ENCODE measurements around the gene PARP12.

Gene PARP12

GRCh38 chr7:139982927-139983920, 79.5 kb downstream of the PARP12 start:
- Histone ChIP-seq H4K20me1 (peaks cover 0 to 6% (median 0%) of the 10 kb centered on the region in 11 experiments; a peak in 2 of 22 replicates), H3K9me3 (replicated peaks in 1 of 11) (peaks cover 0 to 5% (median 0%) of the 10 kb centered on the region in 11 experiments; a peak in 2 of 22 replicates), H3K36me3 (peaks cover 0 to 40% (median 0%) of the 10 kb centered on the region in 11 experiments; a peak in 5 of 22 replicates), H3K4me1 (peaks cover 9 to 18% (median 13%) of the 10 kb centered on the region in 10 experiments), H3K27ac (no peak overlapping the region), H3K4me3 (no peak overlapping the region), H3K4me2 (no peak overlapping the region), H3K27me3 (no peaks in the 10 kb centered on the region), H3K9ac (no peak overlapping the region)
- no peak for TF ChIP-seq Cebpa-rat (IDR thresholded peaks at IDR 0.05)

GRCh38 chr7:139981511-139981895, 81.2 kb downstream of the PARP12 start:
- H3K4me2 ChIP-seq, result no peak overlapping the region
- peaks cover 0 to 37% (median 0%) of the 10 kb centered on the region in 11 experiments; a peak in 6 of 22 replicates for H3K36me3 ChIP-seq
- no peak overlapping the region for H3K9ac ChIP-seq
- H3K4me1 ChIP-seq, result peaks cover 18 to 23% (median 20%) of the 10 kb centered on the region in 10 experiments
- no peaks in the 10 kb centered on the region for H3K27me3 ChIP-seq
- H3K9me3 ChIP-seq (replicated peaks in 1 of 11), result peaks cover 10 to 18% (median 11%) of the 10 kb centered on the region in 11 experiments
- H3K27ac ChIP-seq, result no peak overlapping the region
- H4K20me1 ChIP-seq, result no peaks in the 10 kb centered on the region; a peak in 1 of 22 replicates
- no peak for TF ChIP-seq Cebpa-rat (IDR thresholded peaks at IDR 0.05)
- no peak overlapping the region for H3K4me3 ChIP-seq

- H3K36me3 ChIP-seq, result peaks cover 0 to 62% (median 0%) of the 10 kb centered on the region in 11 experiments; a peak in 7 of 22 replicates
- peak overlapping the region in 6 of 10 experiments; percentile 12 to 31 (median 26); a peak in 8 of 20 replicates for H3K4me3 ChIP-seq
- peak overlapping the region; percentile 55 to 84 (median 70) for H3K4me2 ChIP-seq
- no peaks in the 10 kb centered on the region for H3K27me3 ChIP-seq
- no peaks in the 10 kb centered on the region; a peak in 1 of 22 replicates for H4K20me1 ChIP-seq
- peaks cover 30 to 36% (median 31%) of the 10 kb centered on the region in 10 experiments for H3K4me1 ChIP-seq
- TF ChIP-seq Cebpa-rat (IDR thresholded peaks at IDR 0.05), result no peak
- peak overlapping the region in 5 of 11 experiments; percentile 4 to 51 (median 39); a peak in 6 of 22 replicates for H3K27ac ChIP-seq
- peaks cover 18 to 35% (median 24%) of the 10 kb centered on the region in 11 experiments for H3K9me3 ChIP-seq (replicated peaks in 1 of 11)
- no peak overlapping the region for H3K9ac ChIP-seq
Measured at GRCh38 chr7:139976838-139977656, 85.7 kb downstream of the PARP12 start.

DNA sequence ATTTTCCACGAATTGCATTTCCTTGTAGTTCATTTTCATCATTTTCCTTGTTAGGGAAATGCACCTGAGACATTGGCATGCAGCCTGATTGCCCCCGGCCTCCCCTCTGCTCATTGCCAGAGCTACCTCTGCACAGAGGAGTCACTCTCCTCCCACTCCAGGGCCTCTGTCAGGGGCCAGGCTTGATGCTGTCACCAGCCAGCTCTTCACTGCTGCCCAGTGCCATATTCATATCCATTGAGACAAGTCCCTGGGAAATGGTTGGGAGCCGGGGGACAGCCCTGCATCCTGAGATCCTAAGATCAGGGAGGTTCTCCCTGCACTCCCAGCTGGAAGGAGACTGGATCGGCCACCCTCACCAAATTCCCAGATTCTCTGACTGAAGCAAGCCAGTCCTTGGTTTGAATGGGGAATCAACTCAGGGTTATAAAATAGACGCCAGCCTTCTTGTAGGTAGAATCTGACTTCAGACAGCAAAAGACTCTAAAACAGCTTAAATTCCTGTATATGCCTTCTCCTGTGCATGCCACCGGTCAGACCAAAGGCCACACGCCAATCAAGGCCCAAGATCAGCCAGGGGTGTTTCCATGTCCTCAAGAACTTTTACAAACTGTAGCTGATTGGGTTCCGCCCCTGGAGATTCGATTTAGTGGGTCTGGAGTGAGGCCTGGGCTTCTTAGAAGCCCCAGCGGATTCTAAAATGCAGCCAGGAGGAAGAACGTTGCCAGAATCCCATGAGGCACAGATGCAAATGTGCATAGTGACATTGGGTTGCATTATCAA, 86.5 kb downstream of the PARP12 start:
- H3K4me2 ChIP-seq, result peak overlapping the region; percentile 55 to 84 (median 70)
- H3K36me3 ChIP-seq, result peaks cover 0 to 70% (median 0%) of the 10 kb centered on the region in 11 experiments; a peak in 7 of 22 replicates
- peak overlapping the region in 6 of 10 experiments; percentile 21 to 31 (median 26); a peak in 8 of 20 replicates for H3K4me3 ChIP-seq
- TF ChIP-seq Cebpa-rat (IDR thresholded peaks at IDR 0.05), result no peak
- H3K4me1 ChIP-seq, result peaks cover 30 to 36% (median 32%) of the 10 kb centered on the region in 10 experiments
- peaks cover 18 to 35% (median 24%) of the 10 kb centered on the region in 11 experiments for H3K9me3 ChIP-seq (replicated peaks in 1 of 11)
- H3K27me3 ChIP-seq, result no peaks in the 10 kb centered on the region
- peak overlapping the region in 5 of 11 experiments; percentile 4 to 51 (median 39); a peak in 7 of 22 replicates for H3K27ac ChIP-seq
- H4K20me1 ChIP-seq, result no peaks in the 10 kb centered on the region; a peak in 1 of 22 replicates
- peak overlapping the region in 1 of 11 experiments; percentile 35; a peak in 1 of 22 replicates for H3K9ac ChIP-seq

DNA sequence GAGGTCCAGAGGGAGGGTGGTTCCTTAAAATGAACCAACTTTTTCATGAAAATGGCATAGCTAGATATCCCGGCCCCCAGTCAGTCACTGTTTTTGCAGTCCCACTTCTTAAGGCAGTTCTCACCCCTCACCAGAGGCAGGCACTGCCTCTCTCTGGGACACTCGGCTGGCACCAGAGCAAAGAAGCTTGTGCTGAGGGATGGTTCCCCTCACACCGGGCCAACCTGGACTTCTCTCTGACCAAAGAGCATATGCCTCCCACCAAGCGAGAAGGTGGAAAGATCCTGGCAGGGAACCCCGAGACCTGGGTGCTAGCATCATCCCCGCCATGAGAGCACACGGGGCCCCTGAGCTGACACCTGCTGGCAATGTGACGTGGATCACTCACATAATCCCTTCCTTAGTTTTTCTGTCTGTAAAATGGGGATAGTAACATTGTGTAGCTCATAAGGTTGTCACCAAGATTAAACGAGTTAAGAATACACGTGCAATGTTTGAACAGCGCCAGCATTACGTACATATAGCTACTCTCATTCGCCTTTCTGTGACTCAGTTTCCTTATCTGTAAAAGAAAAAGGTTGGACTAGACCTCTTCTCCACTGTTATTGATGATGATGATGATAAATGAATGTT, 88.5 kb downstream of the PARP12 start:
- no peak overlapping the region for H3K4me2 ChIP-seq
- H4K20me1 ChIP-seq, result no peaks in the 10 kb centered on the region; a peak in 1 of 22 replicates
- no peak overlapping the region for H3K27ac ChIP-seq
- no peak overlapping the region for H3K4me3 ChIP-seq
- no peak for TF ChIP-seq Cebpa-rat (IDR thresholded peaks at IDR 0.05)
- no peaks in the 10 kb centered on the region for H3K27me3 ChIP-seq
- no peak overlapping the region for H3K9ac ChIP-seq
- peaks cover 0 to 90% (median 0%) of the 10 kb centered on the region in 11 experiments; a peak in 7 of 22 replicates for H3K36me3 ChIP-seq
- peaks cover 18 to 35% (median 24%) of the 10 kb centered on the region in 11 experiments for H3K9me3 ChIP-seq (replicated peaks in 1 of 11)
- peaks cover 19 to 27% (median 22%) of the 10 kb centered on the region in 10 experiments for H3K4me1 ChIP-seq

All from BLaER1 treated with 17β-estradiol and CSF1 and Interleukin-3, amounts not matched to agents 10 nM and 100 nM (cell line).